H9 (cell line): ENCODE results near the gene ADCY5. TPM values are rescaled to one million over a fixed set of nuclear protein-coding genes. Genes with fewer than 3 reads are reported as not detected.

Experiments used
- DNase-seq: peaks from one replicate; pipeline ENCODE4 v3.0.0-alpha.2; 2017
- H2AFZ ChIP-seq: one replicate; pipeline ENCODE4 v1.6.1; 2013; ENCODE audit warnings: mild to moderate bottlenecking, low read length, control low read depth, moderate library complexity
- H2AK5ac ChIP-seq: 2 replicates; pipeline ENCODE4 v1.6.1; 2013; ENCODE audit warnings: low read length, control low read depth, mixed read lengths; ENCODE audit not compliant: insufficient read length
- H2BK120ac ChIP-seq: one replicate; pipeline ENCODE4 v1.6.1; 2013; ENCODE audit warnings: low read depth, mild to moderate bottlenecking, low read length, control low read depth, inconsistent platforms; ENCODE audit not compliant: poor library complexity, severe bottlenecking
- H2BK12ac ChIP-seq: 2 replicates; pipeline ENCODE4 v1.6.1; 2013; ENCODE audit warnings: low read length, control low read depth, mixed read lengths, low read depth; ENCODE audit not compliant: insufficient read length
- H2BK15ac ChIP-seq: 2 replicates; pipeline ENCODE4 v1.6.1; 2013; ENCODE audit warnings: low read depth, low read length, control low read depth
- H2BK20ac ChIP-seq: one replicate; pipeline ENCODE4 v1.6.1; 2013; ENCODE audit warnings: low read depth, mild to moderate bottlenecking, low read length, control low read depth, inconsistent platforms; ENCODE audit not compliant: poor library complexity, severe bottlenecking
- H2BK5ac ChIP-seq: 2 replicates; pipeline ENCODE4 v1.6.1; 2013; ENCODE audit warnings: low read length, control low read depth, mixed read lengths; ENCODE audit not compliant: insufficient read length
- H3K14ac ChIP-seq: 2 replicates; pipeline ENCODE4 v1.6.1; 2013; ENCODE audit warnings: low read length, control low read depth; ENCODE audit not compliant: insufficient read depth
- H3K18ac ChIP-seq: 2 replicates; pipeline ENCODE4 v1.6.1; 2013; ENCODE audit warnings: low read depth, mild to moderate bottlenecking, mixed read lengths, low read length, control low read depth; ENCODE audit not compliant: insufficient read length
- H3K23ac ChIP-seq: 2 replicates; pipeline ENCODE4 v1.6.1; 2013; ENCODE audit warnings: low read length, control low read depth, mixed read lengths, low read depth; ENCODE audit not compliant: insufficient read length
- H3K23me2 ChIP-seq: 2 replicates; pipeline ENCODE4 v1.6.1; 2013; ENCODE audit warnings: low read depth, mild to moderate bottlenecking, mixed read lengths, low read length, control low read depth; ENCODE audit not compliant: insufficient read length, poor library complexity, severe bottlenecking
- H3K27ac ChIP-seq: 2 replicates; pipeline ENCODE4 v1.5.1; 2013; ENCODE audit warnings: low read length, control low read depth, mixed read lengths, low read depth; ENCODE audit not compliant: insufficient read length
- H3K27me3 ChIP-seq: 2 replicates; pipeline ENCODE4 v1.6.1; 2013; ENCODE audit warnings: low read length, control low read depth, inconsistent platforms; ENCODE audit not compliant: insufficient read depth
- H3K4ac ChIP-seq: 2 replicates; pipeline ENCODE4 v1.6.1; 2013; ENCODE audit warnings: low read depth, mild to moderate bottlenecking, control low read depth, inconsistent platforms, low read length, moderate library complexity
- H3K4me1 ChIP-seq: 2 replicates; pipeline ENCODE4 v1.6.1; 2013; ENCODE audit warnings: low read length, control low read depth, inconsistent platforms; ENCODE audit not compliant: insufficient read depth
- H3K4me2 ChIP-seq: 2 replicates; pipeline ENCODE4 v1.6.1; 2013; ENCODE audit warnings: low read length, control low read depth, mixed read lengths; ENCODE audit not compliant: insufficient read length, insufficient read depth
- H3K56ac ChIP-seq: 2 replicates; pipeline ENCODE4 v1.6.1; 2013; ENCODE audit warnings: low read depth, mild to moderate bottlenecking, mixed read lengths, low read length, control low read depth; ENCODE audit not compliant: insufficient read length
- H3K79me1 ChIP-seq: 2 replicates; pipeline ENCODE4 v1.6.1; 2013; ENCODE audit warnings: low read depth, mild to moderate bottlenecking, moderate library complexity, low read length, control low read depth, inconsistent platforms; ENCODE audit not compliant: insufficient read depth, poor library complexity, severe bottlenecking
- H3K79me2 ChIP-seq: 2 replicates; pipeline ENCODE4 v1.6.1; 2013; ENCODE audit warnings: low read length, control low read depth, inconsistent platforms; ENCODE audit not compliant: insufficient read depth
- H3K9ac ChIP-seq: 2 replicates; pipeline ENCODE4 v1.6.1; 2013; ENCODE audit warnings: low read length, control low read depth, mixed read lengths; ENCODE audit not compliant: insufficient read length; ENCODE audit errors: extremely low read depth
- H3K9me3 ChIP-seq: one replicate; pipeline ENCODE4 v1.6.1; 2013; ENCODE audit warnings: low read depth, low read length, inconsistent platforms; ENCODE audit not compliant: control insufficient read depth
- H3T11ph ChIP-seq: one replicate; pipeline ENCODE4 v1.6.1; 2013; ENCODE audit warnings: mild to moderate bottlenecking, low read length, control low read depth, inconsistent platforms
- H4K20me1 ChIP-seq: one replicate; pipeline ENCODE4 v1.6.1; 2013; ENCODE audit not compliant: control insufficient read depth, insufficient read length, insufficient read depth
- H4K5ac ChIP-seq: 2 replicates; pipeline ENCODE4 v1.6.1; 2013; ENCODE audit warnings: low read depth, mild to moderate bottlenecking, mixed read lengths, low read length, control low read depth; ENCODE audit not compliant: insufficient read length
- H4K8ac ChIP-seq: replicated peaks from 2 replicates; pipeline ENCODE4 v1.6.1; 2013; ENCODE audit warnings: low read length, control low read depth, mixed read lengths, low read depth; ENCODE audit not compliant: insufficient read length
- H4K91ac ChIP-seq: 2 replicates; pipeline ENCODE4 v1.6.1; 2013; ENCODE audit warnings: low read depth, mild to moderate bottlenecking, moderate library complexity, mixed read lengths, low read length, control low read depth; ENCODE audit not compliant: insufficient read length
- H3K27ac Mint-ChIP-seq, 3 experiments: 2 replicates in 2 of 3; 3 replicates in 1 of 3; pipeline ENCODE4 v1.8.0; 2020 to 2021; ENCODE audit warnings: mixed read lengths in 3 of 3, mild to moderate bottlenecking in 1 of 3, moderate library complexity in 1 of 3
- H3K27me3 Mint-ChIP-seq: 2 replicates; pipeline ENCODE4 v1.8.0; 2021; ENCODE audit warnings: low read depth, mild to moderate bottlenecking, moderate library complexity, mixed read lengths
- H3K36me3 Mint-ChIP-seq, 3 experiments: 2 replicates in 2 of 3; 3 replicates in 1 of 3; pipeline ENCODE4 v1.8.0; 2020 to 2021; ENCODE audit warnings: low read depth in 3 of 3, mixed read lengths in 3 of 3; ENCODE audit not compliant: insufficient read depth in 1 of 3
- H3K4me1 Mint-ChIP-seq, 2 experiments: 2 replicates each; pipeline ENCODE4 v1.8.0; 2020; ENCODE audit warnings: mixed read lengths in 2 of 2
- H3K4me3 Mint-ChIP-seq, 2 experiments: 2 replicates in 1 of 2; 3 replicates in 1 of 2; pipeline ENCODE4 v1.8.0; 2020 to 2021; ENCODE audit warnings: mild to moderate bottlenecking in 2 of 2, mixed read lengths in 2 of 2, moderate library complexity in 1 of 2
- H3K9me3 Mint-ChIP-seq, 2 experiments: 2 replicates in 1 of 2; 3 replicates in 1 of 2; pipeline ENCODE4 v1.8.0; 2020; ENCODE audit warnings: mild to moderate bottlenecking in 2 of 2, mixed read lengths in 2 of 2, moderate library complexity in 1 of 2
- CTCF ChIP-seq: fragments of 200-600 bp; sonication (generic); conservative IDR thresholded peaks from 3 replicates; pipeline ENCODE4 v1.8.0; 2021; ENCODE audit warnings: antibody characterized with exemption, mild to moderate bottlenecking
- WGBS: extraction: QIAGEN DNeasy Blood & Tissue Kit; methylation state at CpG from one replicate; pipeline ENCODE4 v1.1.7; 2013; ENCODE audit warnings: missing lambda C conversion rate, low lambda C conversion rate, mixed read lengths; ENCODE audit not compliant: insufficient read length; ENCODE audit errors: extremely low coverage; 5-methylcytosine and 5-hydroxymethylcytosine counted together
- total RNA-seq: library from RNA; stranded (reverse); gene quantifications from 2 replicates; pipeline ENCODE4 v1.2.1, GENCODE V29; 2021

Gene ADCY5
- total RNA-seq, 1 experiment from 2014 or later = 5.0 TPM

- Histone ChIP-seq H4K5ac (no peak overlapping the region), H2BK12ac (no peak overlapping the region), H4K91ac (no peak overlapping the region), H2AK5ac (no peak overlapping the region), H3T11ph (no peak overlapping the region), H3K4ac (no peak overlapping the region), H3K4me1 (no peaks in the 10 kb centered on the region), H3K18ac (no peak overlapping the region), H2BK20ac (no peak overlapping the region), H3K23me2 (no peaks in the 10 kb centered on the region), H3K56ac (no peak overlapping the region), H3K79me1 (no peaks in the 10 kb centered on the region), H2BK15ac (no peak overlapping the region), H2BK5ac (no peak overlapping the region), H4K20me1 (peaks cover 2% of the 10 kb centered on the region), H4K8ac (no peak overlapping the region), H3K4me2 (no peak overlapping the region), H3K14ac (no peak overlapping the region), H3K27ac (no peak overlapping the region), H3K9ac (no peak overlapping the region), H2BK120ac (no peak overlapping the region), H3K23ac (no peak overlapping the region), H2AFZ (no peak overlapping the region), H3K9me3 (no peaks in the 10 kb centered on the region), H3K27me3 (no peaks in the 10 kb centered on the region), H3K79me2 (no peaks in the 10 kb centered on the region)
- Mint-ChIP-seq H3K27me3 (no peaks in the 10 kb centered on the region), H3K36me3 (peaks cover 14 to 28% (median 15%) of the 10 kb centered on the region in 3 experiments; a peak in 6 of 7 replicates), H3K9me3 (no peaks in the 10 kb centered on the region; a peak in 1 of 5 replicates), H3K27ac (peak overlapping the region in 1 of 3 experiments; percentile 79; a peak in 2 of 7 replicates), H3K4me1 (peaks cover 0 to 5% of the 10 kb centered on the region in 2 experiments; a peak in 1 of 4 replicates), H3K4me3 (no peak overlapping the region)
- no peak for DNase-seq
- no peak for TF ChIP-seq CTCF
- no CpG with 5 or more reads among the region's 7 CpGs for WGBS
Observed at GRCh38 chr3:123296261-123296660, 152.6 kb downstream of the ADCY5 start.
